Islet of Langerhans (tissue), 1 donor: ENCODE results near the gene GLYATL3.
"Not testable (repeated sequence)": the region's sequence is repeated elsewhere in the genome, so short reads cannot be mapped to it uniquely, and the experiment has no call there.

Experiments
- FAIRE-seq: peaks from one replicate; lab custom pipeline; 2011; peaks lifted over from hg19 to GRCh38; lab: Jason Lieb, UNC

Gene GLYATL3

DNA sequence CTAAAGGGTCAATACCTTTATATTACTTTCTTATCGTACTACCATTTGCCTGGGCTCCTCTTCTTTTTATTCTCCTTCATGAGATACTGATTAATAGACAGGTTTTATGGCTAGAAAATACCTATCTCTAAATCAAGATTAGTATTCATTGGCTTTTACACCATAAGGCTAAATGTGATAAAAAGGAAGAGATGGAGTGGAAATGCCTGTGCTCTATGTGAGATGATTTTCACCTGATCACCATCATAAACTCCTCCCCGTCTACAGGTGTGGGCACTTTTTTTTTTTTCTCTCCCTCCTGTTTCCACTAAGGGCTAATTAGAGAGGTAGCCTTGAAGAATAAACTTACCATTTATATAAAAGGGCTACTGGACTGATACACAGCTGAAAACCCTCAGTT, at the start of gene GLYATL3:
Gene GLYATL3, plus strand, starts transcription at position 301 of the 400 bp plus-strand sequence. CDS start 12,068 bp downstream, outside the sequence.
- no peak for FAIRE-seq

DNA sequence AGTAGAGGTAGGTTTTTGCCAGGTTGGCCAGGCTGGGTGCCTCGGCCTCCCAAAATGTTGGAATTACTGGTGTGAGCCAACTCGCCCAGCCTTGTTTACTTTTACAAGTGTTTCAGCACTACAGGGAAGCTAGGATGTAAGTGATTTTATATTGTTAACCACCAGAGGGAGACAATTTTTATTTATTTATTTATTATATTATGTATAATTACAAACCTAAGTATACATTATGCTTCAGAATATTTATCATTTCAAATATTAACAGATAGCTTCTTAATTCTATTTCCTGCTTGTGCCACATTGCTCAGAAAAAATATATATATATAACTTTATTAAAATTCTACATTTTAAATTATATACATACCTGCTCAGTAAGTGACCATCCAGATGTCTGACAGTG, 46.5 kb upstream of the GLYATL3 start:
- FAIRE-seq = peak; percentile 90

DNA sequence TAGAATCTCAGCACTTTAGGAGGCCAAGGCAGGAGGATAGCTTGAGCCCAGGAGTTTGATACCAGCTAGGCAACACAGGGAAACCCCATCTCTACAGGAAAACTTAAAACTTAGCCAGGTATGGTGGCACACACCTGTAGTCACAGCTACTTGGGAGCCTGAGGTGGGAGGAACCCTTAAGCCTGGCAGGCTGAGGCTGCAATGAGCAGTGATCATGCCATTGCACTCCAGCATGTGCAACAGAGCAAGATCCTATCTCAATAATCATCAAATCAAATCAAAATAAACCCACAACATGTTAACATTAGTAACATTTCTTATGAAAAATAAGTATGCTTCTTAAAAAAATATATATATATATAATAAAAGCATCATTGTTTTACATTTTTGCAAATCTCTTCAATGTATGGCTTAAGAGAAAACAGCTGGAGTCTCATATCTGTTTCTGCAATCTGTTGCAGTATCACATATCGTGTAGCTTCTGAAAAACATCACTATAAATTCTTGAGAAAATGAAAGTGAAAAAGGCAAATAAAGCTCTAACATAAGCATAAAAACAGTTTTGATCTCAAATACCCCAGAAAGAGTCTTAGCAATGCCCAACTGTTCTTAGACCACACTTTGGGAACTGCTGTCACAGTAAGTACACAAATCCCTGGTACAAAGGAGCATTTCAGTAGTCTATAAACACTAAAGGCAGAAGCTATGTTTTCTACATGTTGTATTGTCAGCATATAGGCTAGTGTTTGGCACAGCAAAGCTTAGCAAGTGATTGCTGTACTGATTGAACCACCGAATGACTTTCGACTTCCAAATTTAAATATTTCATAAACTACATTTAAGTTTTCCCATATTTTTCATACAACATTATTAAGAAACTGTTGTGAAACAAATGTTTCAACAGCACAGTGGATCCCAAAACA, 44.7 kb upstream of the GLYATL3 start:
- no peak for FAIRE-seq

DNA sequence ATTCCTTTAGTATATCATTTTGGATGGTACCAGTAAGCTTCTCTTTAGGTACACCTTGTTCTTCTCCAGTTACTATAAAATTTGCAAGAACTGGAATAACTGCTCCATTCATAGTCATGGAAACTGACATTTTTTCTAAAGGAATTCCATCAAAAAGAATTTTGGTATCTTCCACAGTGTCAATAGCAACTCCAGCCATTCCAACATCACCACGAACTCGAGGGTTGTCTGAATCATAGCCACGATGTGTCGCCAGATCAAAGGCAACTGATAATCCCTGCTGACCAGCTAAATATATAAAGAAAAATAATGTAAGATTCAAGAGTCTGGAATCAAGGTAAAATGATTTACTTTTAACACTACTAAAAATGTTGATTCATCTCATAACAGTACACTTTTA, 42.0 kb upstream of the GLYATL3 start:
- FAIRE-seq = no peak

DNA sequence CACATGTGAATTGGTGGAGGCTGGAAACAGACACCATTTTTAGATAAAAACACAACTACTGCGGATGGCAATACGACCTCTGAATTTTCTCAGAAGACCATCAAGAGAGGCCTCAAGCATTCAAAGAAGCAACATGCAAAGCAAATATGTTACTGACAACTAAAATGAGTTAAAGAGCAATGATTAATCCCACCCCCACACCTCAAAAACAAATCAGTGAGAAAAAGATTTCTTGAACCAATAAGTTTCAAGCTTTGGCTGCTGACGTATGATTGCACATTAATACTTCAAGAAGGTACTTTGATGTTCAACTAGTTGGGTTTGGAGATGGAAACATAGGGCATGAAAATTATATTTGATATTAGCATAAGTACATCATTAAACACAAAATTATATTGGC, 37.7 kb upstream of the GLYATL3 start:
- FAIRE-seq = no peak

DNA sequence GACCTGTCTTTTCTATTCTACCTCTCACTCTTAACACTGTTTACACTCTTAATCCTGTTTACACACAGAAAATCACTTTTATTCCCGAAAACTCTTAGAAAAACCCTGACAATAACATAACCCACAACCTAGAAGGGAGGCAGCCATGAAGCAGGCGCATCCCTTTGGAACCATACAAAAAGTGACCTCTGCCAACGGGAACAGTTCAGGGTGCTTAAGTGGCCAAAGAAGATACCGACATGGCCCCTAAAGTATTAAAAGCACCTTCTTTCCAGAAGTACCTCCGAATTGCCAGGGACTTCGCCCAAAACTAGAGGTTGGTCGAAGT, 37.2 kb upstream of the GLYATL3 start:
- FAIRE-seq = no peak

DNA sequence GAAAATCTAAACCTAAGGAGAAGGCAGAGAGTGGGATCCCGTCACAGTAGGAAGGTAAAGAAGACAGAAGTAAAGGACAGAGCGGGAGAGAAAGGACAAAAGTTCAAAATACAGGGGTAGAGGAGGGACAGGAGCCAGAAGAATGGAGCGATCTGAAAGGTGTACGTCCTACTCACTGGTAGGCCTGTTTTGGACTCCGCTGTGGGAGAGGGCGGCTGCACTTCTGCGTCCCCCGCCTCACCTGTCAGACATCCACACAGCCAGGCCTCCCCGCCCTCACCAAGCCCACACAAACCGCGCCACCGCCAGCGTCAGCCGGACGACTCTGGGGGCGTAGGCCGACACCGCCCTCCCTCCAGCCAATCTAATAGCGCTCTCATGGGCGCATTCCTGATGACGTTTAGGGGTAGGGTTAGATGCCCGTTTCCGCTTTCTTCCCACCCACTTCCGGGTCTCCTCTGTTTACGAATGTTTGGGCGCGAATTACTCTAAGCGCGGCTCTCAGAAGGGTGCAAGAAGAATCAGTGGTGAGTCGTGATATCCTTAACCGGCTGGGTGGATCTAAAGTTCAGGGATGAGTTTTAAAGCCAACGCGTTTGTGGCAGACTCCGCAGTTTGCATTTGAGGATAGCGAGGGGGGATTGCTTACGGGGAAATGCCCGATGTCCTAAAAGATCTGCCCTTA, 36.7 kb upstream of the GLYATL3 start, which contains the start of the genes CENPQ and MMUT:
Gene CENPQ, plus strand, starts transcription at position 444 of the 685 bp plus-strand sequence. CDS start 6,807 bp downstream, outside the sequence.
Gene MMUT, minus strand, starts transcription at position 327 of the 685 bp plus-strand sequence. CDS start 3,787 bp downstream, outside the sequence.
- peak; percentile 80 for FAIRE-seq

DNA sequence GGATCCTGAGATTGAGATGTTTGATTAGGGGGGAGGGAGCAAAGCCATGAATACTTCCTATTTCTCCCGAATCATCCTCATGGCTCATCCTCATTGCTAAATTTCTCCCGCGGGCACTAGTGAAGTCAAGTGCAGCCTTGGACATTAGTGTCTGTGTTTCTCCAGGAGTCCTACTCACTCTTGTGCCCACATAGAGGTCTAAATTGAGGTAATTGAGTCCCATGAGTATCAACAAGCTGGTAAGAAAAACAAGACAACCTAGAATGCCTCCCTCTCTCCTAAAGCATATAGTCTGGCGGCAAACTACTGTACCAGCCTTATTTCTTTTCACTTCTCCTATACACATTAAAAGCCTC, 36.1 kb upstream of the GLYATL3 start:
- no peak for FAIRE-seq

DNA sequence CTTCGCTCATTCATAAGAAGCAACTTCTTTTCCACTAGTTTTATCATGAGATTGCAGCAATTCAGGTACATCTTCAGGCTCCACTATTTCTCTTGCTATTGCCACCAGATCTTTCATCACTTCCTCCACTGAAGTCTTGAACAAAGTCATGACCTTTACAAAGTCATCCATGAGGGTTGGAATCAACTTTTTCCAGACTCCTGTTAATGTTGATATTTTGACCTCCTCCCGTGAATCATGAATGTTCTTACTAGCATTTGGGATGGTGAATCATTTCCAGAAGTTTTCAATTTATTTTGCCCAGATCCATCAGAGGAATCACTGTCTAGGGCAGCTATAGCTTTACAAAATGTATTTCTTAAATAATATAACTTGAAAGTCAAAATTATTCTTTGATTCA, 35.0 kb upstream of the GLYATL3 start:
- no peak for FAIRE-seq

DNA sequence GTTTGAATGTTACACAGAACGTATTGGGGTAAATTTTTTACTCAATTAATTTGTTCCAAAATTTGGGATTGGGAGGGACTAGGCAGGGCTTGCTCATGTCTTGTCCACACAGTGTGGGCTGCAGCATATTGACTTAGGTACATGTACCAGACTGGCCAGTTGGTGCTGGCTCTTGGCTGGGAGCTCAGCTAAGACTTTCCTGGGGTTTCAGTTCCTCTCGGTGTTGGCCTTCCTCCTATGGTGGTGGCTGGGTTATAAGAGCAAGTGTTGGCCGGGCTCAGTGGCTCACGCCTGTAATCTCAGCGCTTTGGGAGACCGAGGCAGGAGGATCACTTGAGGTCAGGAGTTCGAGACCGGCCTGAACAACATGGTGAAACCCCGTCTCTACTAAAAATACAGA, 31.7 kb upstream of the GLYATL3 start:
- FAIRE-seq = no peak

DNA sequence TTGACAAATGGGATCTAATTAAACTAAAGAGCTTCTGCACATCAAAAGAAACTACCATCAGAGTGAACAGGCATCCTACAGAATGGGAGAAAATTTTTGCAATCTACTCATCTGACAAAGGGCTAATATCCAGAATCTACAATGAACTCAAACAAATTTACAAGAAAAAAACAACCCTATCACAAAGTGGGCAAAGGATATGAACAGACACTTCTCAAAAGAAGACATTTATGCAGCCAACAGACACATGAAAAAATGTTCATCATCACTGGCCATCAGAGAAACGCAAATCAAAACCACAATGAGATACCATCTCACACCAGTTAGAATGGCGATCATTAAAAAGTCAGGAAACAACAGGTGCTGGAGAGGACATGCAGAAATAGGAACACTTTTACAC, 23.2 kb upstream of the GLYATL3 start:
- not testable (repeated sequence) for FAIRE-seq

DNA sequence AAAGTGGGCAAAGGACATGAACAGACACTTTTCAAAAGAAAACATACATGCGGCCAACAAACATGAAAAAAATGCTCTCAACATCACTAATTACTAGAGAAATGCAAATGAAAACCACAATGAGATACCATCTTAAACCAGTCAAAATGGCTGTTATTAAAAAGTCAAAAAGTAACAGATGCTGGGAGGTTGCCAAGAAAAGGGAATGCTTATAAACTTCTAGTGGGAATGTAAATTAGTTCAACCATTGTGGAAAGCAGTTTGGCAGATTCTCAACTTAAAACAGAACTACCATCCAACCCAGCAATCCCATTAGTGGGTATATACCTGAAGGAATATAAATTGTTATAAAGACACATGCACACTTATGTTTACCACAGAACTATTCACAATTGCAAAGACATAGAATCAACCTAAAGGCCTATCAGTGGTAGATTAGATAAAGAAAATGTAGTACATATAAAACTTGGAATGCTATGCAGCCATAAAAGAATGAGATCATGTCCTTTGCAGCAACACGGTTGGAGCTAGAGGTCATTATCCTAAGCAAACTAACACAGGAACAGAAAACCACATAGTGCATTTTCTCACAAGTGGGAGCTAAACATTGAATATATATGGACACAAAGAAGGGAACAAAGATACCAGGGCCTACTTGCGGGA, 20.3 kb upstream of the GLYATL3 start:
- FAIRE-seq = no peak

DNA sequence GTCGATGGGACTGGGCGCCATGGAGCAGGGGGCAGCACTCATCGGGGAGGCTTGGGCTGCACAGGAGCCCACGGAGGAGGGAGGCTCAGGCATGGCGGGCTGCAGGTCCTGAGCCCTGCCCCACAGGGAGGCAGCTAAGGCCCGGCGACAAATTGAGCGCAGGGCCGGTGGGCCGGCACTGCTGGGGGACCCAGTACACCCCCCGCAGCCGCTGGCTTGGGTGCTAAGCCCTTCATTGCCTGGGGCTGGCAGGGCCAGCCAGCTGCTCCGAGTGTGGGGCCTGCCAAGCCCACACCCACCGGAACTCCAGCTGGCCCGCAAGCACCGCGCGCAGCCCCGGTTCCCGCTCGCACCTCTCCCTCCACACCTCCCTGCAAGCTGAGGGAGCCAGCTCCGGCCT, 17.9 kb upstream of the GLYATL3 start:
- FAIRE-seq = not testable (repeated sequence)

DNA sequence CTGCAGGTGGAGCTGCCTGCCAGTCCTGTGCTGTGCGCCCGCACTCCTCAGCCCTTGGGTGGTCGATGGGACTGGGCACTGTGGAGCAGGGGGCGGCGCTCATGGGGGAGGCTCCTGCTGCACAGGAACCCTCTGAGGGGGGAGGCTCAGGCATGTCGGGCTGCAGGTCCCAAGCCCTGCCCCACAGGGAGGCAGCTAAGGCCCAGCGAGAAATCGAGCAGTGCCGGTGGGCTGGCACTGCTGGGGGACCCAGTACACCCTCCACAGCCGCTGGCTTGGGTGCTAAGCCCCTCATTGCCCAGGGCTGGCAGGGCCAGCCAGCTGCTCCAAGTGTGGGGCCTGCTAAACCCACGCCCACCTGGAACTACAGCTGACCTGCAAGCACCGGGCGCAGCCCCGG, 16.3 kb upstream of the GLYATL3 start:
- FAIRE-seq = not testable (repeated sequence)

DNA sequence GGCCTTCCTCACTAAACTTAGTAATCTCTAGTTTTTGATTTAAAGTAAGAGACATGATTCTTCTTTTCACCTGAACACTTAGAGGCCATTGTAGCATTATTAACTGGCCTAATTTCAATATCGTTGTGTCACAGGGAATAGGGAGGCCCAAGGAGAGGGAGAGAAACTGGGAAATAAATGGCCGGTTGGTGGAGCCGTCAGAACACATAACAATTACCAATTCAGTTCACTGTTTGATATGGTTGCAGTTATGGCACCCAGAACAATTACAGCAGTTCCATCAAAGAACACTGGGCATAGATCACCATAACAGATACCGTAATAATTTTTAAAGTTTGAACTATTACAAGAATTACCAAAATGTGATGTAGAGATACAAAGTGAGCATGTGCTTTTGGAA, 9.1 kb upstream of the GLYATL3 start:
- FAIRE-seq = no peak

DNA sequence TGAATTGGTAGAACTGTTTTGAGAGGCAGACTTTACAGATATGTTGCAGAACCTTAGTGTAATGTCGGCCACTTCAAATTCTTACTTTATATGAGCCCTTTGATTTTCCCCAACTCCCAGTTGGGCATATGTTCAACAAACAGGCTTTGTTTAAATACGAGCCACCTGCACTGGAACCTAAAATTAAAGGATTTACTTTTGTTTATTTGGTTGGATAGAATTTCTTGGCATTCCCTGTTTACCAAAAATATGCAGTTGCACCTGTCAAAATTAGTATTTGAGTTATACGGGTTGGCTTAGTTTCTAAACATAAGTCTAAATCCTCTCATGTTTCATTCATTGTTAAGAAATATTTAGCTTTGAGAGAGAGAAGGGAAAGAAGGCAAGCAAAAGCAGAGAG, 2.4 kb upstream of the GLYATL3 start:
- FAIRE-seq = no peak

DNA sequence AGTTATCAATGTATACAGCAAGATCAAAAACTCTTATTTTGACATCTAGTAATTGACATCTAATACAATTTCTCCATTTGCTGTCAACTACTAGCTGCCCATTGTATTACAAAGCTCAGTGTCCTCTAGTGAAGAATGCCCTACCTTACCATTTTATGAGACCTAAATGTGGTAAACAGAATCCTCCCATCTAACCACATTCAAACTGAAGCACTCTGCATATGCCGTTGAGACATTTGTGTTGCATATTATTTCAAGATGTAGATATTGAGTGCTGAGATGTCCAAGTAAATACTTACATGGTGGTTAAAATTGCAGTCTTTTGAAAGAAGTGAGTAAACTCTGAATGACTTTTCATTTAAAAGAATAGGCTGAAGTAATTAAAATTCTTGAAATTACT, 597 bp upstream of the GLYATL3 start:
- FAIRE-seq = no peak

DNA sequence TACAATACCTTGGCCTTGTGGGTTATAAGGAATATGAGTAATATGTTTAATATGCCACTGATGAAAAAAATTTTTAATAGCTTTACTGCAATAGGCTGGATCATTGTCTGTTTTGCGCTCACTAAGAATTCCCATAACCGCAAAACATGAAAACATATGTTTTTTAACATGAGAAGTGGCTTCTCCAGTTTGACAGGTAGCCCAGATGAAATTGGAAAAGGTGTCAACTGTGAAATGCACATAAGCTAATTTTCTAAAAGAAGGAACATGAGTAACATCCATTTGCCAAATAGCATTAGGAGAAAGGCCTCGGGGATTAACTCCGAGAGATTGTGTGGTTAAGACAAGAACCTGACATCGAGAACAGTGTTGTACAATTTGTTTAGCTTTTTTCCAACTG, 4.9 kb downstream of the GLYATL3 start:
- no peak for FAIRE-seq

DNA sequence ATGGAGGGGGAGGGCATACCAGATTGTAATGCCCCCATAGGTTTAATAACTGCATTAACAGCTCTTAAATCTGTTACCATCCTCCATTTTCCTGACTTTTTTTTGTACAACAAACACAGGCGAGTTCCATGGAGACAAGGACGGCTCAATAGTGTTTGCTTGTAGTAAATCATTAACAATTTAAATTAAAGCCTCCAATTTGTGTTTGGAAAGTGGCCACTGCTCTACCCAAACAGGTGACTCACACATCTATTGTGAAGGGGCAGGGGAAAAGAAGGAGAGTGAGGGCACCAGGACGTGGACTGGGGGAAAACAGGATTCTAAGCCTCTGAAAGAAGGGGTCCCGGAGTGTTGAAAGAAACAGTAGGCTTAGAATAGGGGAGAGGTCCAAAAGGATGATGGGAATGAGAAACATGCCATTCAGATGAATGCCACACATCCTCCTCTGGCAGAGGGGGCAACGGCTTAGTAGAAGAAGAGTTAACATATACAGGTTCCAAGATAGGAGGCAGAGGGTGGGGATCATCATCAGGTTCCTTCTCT, 6.9 kb downstream of the GLYATL3 start:
- peak; percentile 89 for FAIRE-seq

DNA sequence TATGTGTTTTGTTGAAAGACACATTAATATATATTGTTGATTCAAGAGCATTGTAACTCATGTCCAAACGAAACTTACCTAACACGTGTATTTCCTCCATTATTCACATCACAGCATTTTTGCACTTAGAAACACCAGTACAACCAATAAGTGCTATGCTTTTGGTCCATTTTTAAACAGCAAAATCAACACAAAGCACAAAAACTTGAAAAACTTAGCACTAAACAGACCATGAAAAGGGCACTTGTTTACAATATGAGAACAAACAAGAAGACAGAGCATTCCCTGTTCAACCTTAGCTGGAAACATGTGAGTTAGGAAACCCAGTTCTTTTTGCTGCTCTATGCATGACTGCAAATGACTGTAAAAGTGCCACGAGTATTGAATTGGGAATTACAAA, 9.6 kb downstream of the GLYATL3 start:
- FAIRE-seq = no peak

DNA sequence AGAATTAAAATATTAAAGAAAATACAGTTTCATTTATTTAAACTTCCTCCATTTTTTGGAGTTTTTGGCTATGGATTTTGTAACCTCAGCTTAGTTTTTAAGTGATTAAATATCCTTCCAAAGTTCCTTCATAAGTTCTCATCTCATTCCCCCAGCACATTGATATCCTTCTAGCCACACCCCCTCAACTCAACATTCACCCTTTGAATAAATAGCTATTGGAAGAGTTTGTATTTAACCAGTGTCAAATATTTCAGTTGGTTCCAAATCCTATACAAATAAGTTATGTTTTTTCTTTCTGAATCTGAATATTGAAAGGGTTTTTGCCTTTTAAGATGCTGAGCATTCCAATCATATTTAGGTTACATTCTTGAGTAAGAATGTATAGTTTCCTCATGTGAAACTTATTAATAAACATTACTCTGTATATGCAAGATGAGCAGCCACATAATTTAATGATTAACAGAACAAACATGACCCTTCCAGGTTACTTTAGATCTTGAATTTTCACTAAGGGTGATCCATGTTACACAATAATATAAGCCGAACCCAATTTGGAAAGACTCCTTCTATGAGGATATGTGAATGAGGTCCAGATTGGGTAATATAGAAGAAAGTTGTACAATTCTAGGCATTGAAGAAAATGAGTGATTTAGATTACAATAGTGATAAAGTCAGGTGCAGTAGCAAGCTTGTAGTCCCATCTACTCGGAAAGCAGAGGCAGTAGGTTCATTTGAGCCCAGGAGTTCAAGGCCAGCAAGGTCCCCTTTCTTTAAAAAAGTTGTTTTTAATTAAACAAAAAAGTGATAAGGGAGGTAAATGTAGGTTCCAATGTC, 13.6 kb downstream of the GLYATL3 start:
- FAIRE-seq = no peak
